IMR-90 (cell line): ENCODE data around the gene DUSP7. TPM values are rescaled to one million over a fixed set of nuclear protein-coding genes. Genes with fewer than 3 reads are reported as not detected.

Experiments
- ATAC-seq: fragments of 200-7000 bp; cut with Tn5 transposase; 2 replicates; pipeline ENCODE4 v1.9.1; 2020; ENCODE audit warnings: low read depth, mild to moderate bottlenecking, moderate library complexity
- BruUV-seq: library from RNA; stranded (reverse); fragments of 400-500 nt; replicated peaks from 2 replicates; lab custom pipeline; 2021; lab: Mats Ljungman, UMichigan
- CTCF ChIA-PET: fragments of 300-600 bp; formaldehyde crosslinking; extraction: SDS; loops from one replicate; lab custom pipeline; 2021; ENCODE audit warnings: antibody characterized with exemption; lab: Yijun Ruan, JAX
- POLR2A ChIA-PET: fragments of 300-600 bp; sonication (Branson Sonifier 250); formaldehyde crosslinking; loops from one replicate; lab custom pipeline; 2022; ENCODE audit warnings: antibody characterized with exemption; ENCODE audit not compliant: unreplicated experiment; lab: Charles Lee
- DNase-seq: peaks from one replicate; pipeline ENCODE4 v3.0.0; 2013
- H2AFZ ChIP-seq: replicated peaks from 2 replicates; pipeline ENCODE3; 2013; ENCODE audit warnings: low read length, mild to moderate bottlenecking; ENCODE audit not compliant: poor library complexity
- H2AK5ac ChIP-seq: 2 replicates; pipeline ENCODE4 v1.6.1; 2013; ENCODE audit warnings: low read depth, low read length, inconsistent platforms
- H2AK9ac ChIP-seq: replicated peaks from 2 replicates; pipeline ENCODE3; 2013; ENCODE audit warnings: mild to moderate bottlenecking, low read depth, low read length, moderate library complexity; ENCODE audit not compliant: poor library complexity
- H2BK120ac ChIP-seq: 2 replicates; pipeline ENCODE4 v1.6.1; 2013; ENCODE audit warnings: low read depth, low read length, inconsistent platforms
- H2BK15ac ChIP-seq: 3 replicates; pipeline ENCODE4 v1.6.1; 2013; ENCODE audit warnings: low read depth, low read length, inconsistent platforms
- H2BK20ac ChIP-seq: 2 replicates; pipeline ENCODE4 v1.6.1; 2013; ENCODE audit warnings: low read depth, mild to moderate bottlenecking, inconsistent platforms, low read length, moderate library complexity
- H2BK5ac ChIP-seq: 2 replicates; pipeline ENCODE4 v1.6.1; 2013; ENCODE audit warnings: mild to moderate bottlenecking, low read depth, low read length, inconsistent platforms; ENCODE audit not compliant: poor library complexity, severe bottlenecking
- H3K14ac ChIP-seq: replicated peaks from 2 replicates; pipeline ENCODE4 v1.6.1; 2013; ENCODE audit warnings: low read depth, low read length, inconsistent platforms
- H3K18ac ChIP-seq: 2 replicates; pipeline ENCODE4 v1.6.1; 2013; ENCODE audit warnings: low read depth, low read length, control low read depth
- H3K23ac ChIP-seq: 2 replicates; pipeline ENCODE4 v1.6.1; 2013; ENCODE audit warnings: low read depth, low read length, inconsistent platforms
- H3K27ac ChIP-seq: 2 replicates; pipeline ENCODE4 v1.5.1; 2013; ENCODE audit warnings: mild to moderate bottlenecking, control low read depth, low read length; ENCODE audit not compliant: insufficient read depth
- H3K27me3 ChIP-seq: 2 replicates; pipeline ENCODE4 v1.6.1; 2013; ENCODE audit warnings: low read length; ENCODE audit not compliant: control insufficient read depth, insufficient read depth
- H3K36me3 ChIP-seq: 2 replicates; pipeline ENCODE4 v1.6.1; 2013; ENCODE audit warnings: low read length, mixed read lengths; ENCODE audit not compliant: control insufficient read depth, insufficient read depth
- H3K4ac ChIP-seq: 2 replicates; pipeline ENCODE4 v1.6.1; 2013; ENCODE audit warnings: low read depth, low read length, inconsistent platforms
- H3K4me1 ChIP-seq: 2 replicates; pipeline ENCODE4 v1.6.1; 2013; ENCODE audit warnings: low read length, mixed read lengths; ENCODE audit not compliant: control insufficient read depth, insufficient read depth
- H3K4me2 ChIP-seq: 2 replicates; pipeline ENCODE4 v1.6.1; 2013; ENCODE audit warnings: low read depth, mild to moderate bottlenecking, control low read depth, low read length, moderate library complexity
- H3K4me3 ChIP-seq: 2 replicates; pipeline ENCODE4 v1.5.1; 2013; ENCODE audit warnings: low read depth, mild to moderate bottlenecking, control low read depth, low read length, moderate library complexity; ENCODE audit not compliant: insufficient read depth
- H3K56ac ChIP-seq: 2 replicates; pipeline ENCODE4 v1.6.1; 2013; ENCODE audit warnings: low read length, inconsistent platforms; ENCODE audit not compliant: insufficient read depth; ENCODE audit errors: extremely low read depth
- H3K79me1 ChIP-seq, 2 experiments: 2 replicates each; pipeline ENCODE4 v1.6.1; 2013; ENCODE audit warnings: low read length in 2 of 2, inconsistent platforms in 1 of 2, low read depth in 1 of 2
- H3K9ac ChIP-seq: 2 replicates; pipeline ENCODE4 v1.6.1; 2013; ENCODE audit warnings: low read depth, low read length, control low read depth
- H3K9me1 ChIP-seq: 2 replicates; pipeline ENCODE4 v1.6.1; 2013; ENCODE audit warnings: low read length, inconsistent platforms; ENCODE audit not compliant: insufficient read depth
- H3K9me3 ChIP-seq: 2 replicates; pipeline ENCODE4 v1.6.1; 2013; ENCODE audit warnings: low read length; ENCODE audit not compliant: control insufficient read depth, insufficient read depth
- H4K20me1 ChIP-seq: 2 replicates; pipeline ENCODE4 v1.6.1; 2013; ENCODE audit warnings: low read length, inconsistent platforms; ENCODE audit not compliant: insufficient read depth
- H4K5ac ChIP-seq: 2 replicates; pipeline ENCODE4 v1.6.1; 2013; ENCODE audit warnings: mild to moderate bottlenecking, low read depth, low read length, control low read depth
- H4K8ac ChIP-seq, 2 experiments: 2 replicates each; pipeline ENCODE4 v1.6.1; 2013; ENCODE audit warnings: low read depth in 2 of 2, low read length in 2 of 2, control low read depth in 1 of 2, inconsistent platforms in 1 of 2
- H4K91ac ChIP-seq: 2 replicates; pipeline ENCODE4 v1.6.1; 2013; ENCODE audit warnings: low read depth, low read length, inconsistent platforms; ENCODE audit not compliant: insufficient read depth
- CEBPB ChIP-seq: IDR thresholded peaks from 2 replicates; pipeline ENCODE4 v1.6.1; 2012; ENCODE audit warnings: low read depth, low read length, improper control_type of control experiment
- RCOR1 ChIP-seq: IDR thresholded peaks from 2 replicates; pipeline ENCODE4 v1.6.1; 2012; ENCODE audit warnings: mild to moderate bottlenecking, low read length, improper control_type of control experiment; ENCODE audit not compliant: insufficient replicate concordance
- WGBS, 2 experiments: methylation state at CpG; one replicate each; pipeline versions ENCODE4 v1.1.5 to v1.1.7; 2013; ENCODE audit warnings: missing lambda C conversion rate in 2 of 2; ENCODE audit not compliant: insufficient read length in 1 of 2; ENCODE audit errors: extremely low coverage in 2 of 2; 5-methylcytosine and 5-hydroxymethylcytosine counted together
- dilution Hi-C: fragments of 300-500 bp; cut with HindIII; formaldehyde crosslinking; loops from one replicate; pipeline ENCODE4 v1.14.3; 2018; ENCODE audit warnings: low sequenced_read_pairs; ENCODE audit not compliant: unreplicated experiment
- in situ Hi-C: fragments of 300-500 bp; cut with MboI; formaldehyde crosslinking; loops from 3 replicates; pipeline ENCODE4 v1.14.3; 2019; ENCODE audit warnings: low sequenced_read_pairs, inconsistent platforms, mixed read lengths
- intact Hi-C: fragments of 100-400 bp; cut with micrococcal nuclease; formaldehyde crosslinking; loops from 2 replicates; pipeline ENCODE4 v1.10.0; 2022
- polyA plus RNA-seq, 3 experiments: library from polyadenylated mRNA; depleted of rRNA; stranded (reverse); fragments of >200 nt; gene quantifications; 2 replicates each; pipeline ENCODE4 v1.2.3, GENCODE V29; 2012; ENCODE audit warnings: low replicate concordance in 1 of 3
- total RNA-seq: library from RNA; depleted of rRNA; stranded (reverse); fragments of >200 nt; gene quantifications from 2 replicates; pipeline ENCODE4 v1.2.3, GENCODE V29; 2012

DUSP7 gene
- total and polyA plus RNA-seq, 2 of the 4 experiments (the other 2 are of a cell fraction) = 9.3 to 24.0 TPM

DNA sequence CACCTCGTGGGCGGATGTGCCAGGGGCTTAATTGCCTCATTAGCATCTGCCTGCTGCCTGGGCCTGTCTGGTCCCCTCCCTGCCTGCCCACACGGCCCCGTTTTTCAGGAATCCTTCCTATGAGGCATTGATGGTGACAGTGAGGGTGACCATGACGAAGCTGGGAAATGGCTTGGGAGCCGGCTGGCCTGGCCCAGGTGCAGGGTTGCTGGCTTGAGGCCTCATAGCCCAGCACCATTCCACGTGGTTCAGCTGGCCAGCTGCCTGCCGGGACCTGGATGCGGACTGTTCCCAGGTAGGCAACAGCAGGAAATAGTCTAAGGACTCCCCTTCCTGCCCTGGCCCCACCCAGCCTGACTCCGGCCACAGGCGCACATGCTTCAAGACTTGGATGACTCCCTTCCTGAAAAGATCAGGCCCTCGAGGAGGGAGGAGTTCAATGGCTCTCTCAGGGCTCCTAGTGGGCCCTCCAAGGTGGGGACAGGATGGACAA is 8.9 kb upstream of the DUSP7 start:
- Histone ChIP-seq H4K20me1 (no peaks in the 10 kb centered on the region; the same call in 1 of the 2 replicates), H3K4me3 (no peak overlapping the region), H4K8ac (no peak overlapping the region), H3K9me1 (no peaks in the 10 kb centered on the region), H2AK9ac (no peak overlapping the region), H3K27me3 (no peaks in the 10 kb centered on the region; the same call in 1 of the 2 replicates), H3K9ac (no peak overlapping the region), H3K4me2 (no peak overlapping the region), H3K27ac (no peak overlapping the region), H2BK20ac (no peak overlapping the region), H3K14ac (no peak overlapping the region), H3K4ac (no peak overlapping the region), H3K79me1 (no peaks in the 10 kb centered on the region), H4K5ac (no peak overlapping the region), H3K23ac (no peak overlapping the region), H3K9me3 (no peaks in the 10 kb centered on the region), H2AK5ac (no peak overlapping the region), H3K56ac (no peak overlapping the region), H2BK15ac (no peak overlapping the region), H3K4me1 (peaks cover 14% of the 10 kb centered on the region), H2AFZ (peak overlapping the region; percentile 33), H3K18ac (no peak overlapping the region), H2BK5ac (no peak overlapping the region), H4K91ac (no peak overlapping the region), H2BK120ac (no peak overlapping the region), H3K36me3 (no peaks in the 10 kb centered on the region)
- DNase-seq (no peak), ATAC-seq (no peak)
- CTCF ChIA-PET = no interaction called here
- TF ChIP-seq RCOR1 (no peak), CEBPB (no peak)
- 89% methylated on average over 3 of the region's 12 CpGs; no CpG with 5 or more reads in 1 of the 2 experiments for WGBS, 2 experiments
- in situ Hi-C loops = no loop called here
- dilution Hi-C loops = no loop called here
- intact Hi-C loops = no loop called here
- no TSS peak for BruUV-seq
- POLR2A ChIA-PET = no interaction called here
